ENCODE measurements around the gene F10.

- TF ChIP-seq PATZ1 (CRISPR knock-in tag; IDR thresholded peaks at IDR 0.05; ENCODE audit: borderline replicate concordance) (no peak), ARNTL (CRISPR knock-in tag; IDR thresholded peaks at IDR 0.05; ENCODE audit: borderline replicate concordance, low read depth) (no peak), CREB5 (CRISPR knock-in tag; IDR thresholded peaks at IDR 0.05; ENCODE audit: low read depth) (no peak), BACH2 (CRISPR knock-in tag; IDR thresholded peaks at IDR 0.05; ENCODE audit: borderline replicate concordance) (no peak), ZNF565 (CRISPR knock-in tag; conservative IDR thresholded peaks at IDR 0.05; ENCODE audit: low read depth) (no peak), TCF4 (CRISPR knock-in tag; IDR thresholded peaks at IDR 0.05; ENCODE audit: borderline replicate concordance) (no peak), ISL1 (CRISPR knock-in tag; IDR thresholded peaks at IDR 0.05) (no peak), CSDC2 (CRISPR knock-in tag; IDR thresholded peaks at IDR 0.05) (no peak), ZC3H10 (CRISPR knock-in tag; IDR thresholded peaks at IDR 0.05) (no peak), ESRRG (CRISPR knock-in tag; IDR thresholded peaks at IDR 0.05) (no peak), RARB (CRISPR knock-in tag; IDR thresholded peaks at IDR 0.05) (no peak)
Measured at GRCh38 chr13:113074876-113075275, 47.7 kb upstream of the F10 start.

Measured in SK-N-SH treated with all-trans-retinoic acid at 6 μM for 48 hours (cell line).